Activated T-cell treated with anti-CD3 and anti-CD28 coated beads for 4 hours (primary cell): ENCODE data around the gene SLC29A1.

Experiments used
- DNase-seq: peaks from one replicate; pipeline ENCODE4 v3.0.0-alpha.2; 2020

The SLC29A1 gene

GRCh38 chr6:44237813-44238433 lies 14.5 kb downstream of the SLC29A1 start:
- DNase-seq: peak; percentile 74

DNA sequence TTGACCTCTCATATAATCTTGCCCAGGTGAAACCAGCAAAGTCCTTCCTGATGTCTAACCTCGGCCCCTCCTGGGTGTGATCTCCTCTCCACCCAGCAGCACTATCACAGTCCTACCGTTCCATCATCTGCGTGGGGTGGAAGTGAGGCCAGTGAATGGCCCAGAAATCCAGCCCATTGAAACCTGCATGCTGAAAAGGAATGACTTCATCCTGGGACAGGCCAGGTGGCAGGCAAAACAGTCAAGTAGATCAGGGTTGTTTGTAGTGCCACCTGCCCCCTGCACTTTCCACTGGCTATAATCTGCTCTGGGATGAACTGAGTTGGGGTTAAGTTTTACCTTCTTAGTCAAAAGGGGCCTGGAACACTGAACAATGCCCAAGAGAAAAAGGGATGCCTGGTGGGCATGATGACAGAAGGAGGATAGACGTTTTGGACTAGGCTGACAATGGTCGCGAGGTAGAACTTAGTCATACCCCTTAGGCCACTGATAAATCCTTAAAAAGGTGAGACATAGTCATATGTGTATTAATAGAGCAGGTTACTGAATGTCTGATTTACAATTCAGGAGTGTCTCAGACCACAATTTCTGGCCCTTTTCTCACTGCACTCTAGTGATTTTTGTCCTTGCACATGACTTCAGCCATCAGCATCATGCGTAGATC lies 15.4 kb downstream of the SLC29A1 start:
- no peak for DNase-seq

DNA sequence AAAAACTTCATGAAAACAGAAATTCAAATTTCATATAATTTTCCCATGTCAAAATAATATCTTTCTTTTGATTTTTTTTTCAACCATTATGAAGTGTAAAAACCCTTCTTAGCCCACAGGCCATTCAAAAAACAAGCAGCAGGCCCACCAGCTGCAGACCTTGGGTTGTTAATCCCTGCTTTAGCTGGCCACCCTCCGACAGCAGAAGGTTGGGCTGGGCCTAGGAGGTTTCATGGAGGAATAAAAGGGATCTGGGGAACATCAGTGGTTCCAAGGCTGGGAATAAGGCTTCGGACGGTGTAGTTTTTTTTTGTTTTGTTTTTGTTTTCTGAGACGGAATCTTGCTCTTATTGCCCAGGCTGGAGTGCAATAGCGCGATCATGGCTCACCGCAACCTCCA lies 19.9 kb downstream of the SLC29A1 start:
- DNase-seq: no peak

DNA sequence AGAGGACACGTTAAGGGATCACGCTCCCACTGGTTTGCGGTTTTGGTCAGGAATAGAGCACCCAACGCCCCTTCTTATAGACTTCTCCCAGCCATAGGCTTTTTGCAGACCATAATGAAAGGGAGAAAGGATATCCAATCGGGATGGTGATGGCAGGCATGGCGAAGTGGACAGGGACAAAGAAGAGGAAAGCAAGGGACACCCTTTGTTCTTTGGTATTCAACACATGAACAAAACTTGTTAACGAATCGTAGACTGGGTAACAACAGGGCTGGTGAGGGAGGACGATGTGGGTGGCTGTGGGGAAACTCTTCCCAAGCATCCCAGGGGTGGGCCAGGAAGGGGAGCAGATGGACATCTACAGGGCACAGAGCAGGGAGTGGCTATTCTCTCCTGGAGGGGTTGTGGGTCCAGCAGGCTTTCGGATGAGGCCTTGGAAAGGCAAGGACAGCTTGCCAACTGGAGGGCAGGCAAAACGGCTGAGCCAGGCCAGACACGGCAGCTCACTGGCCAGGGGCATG lies 22.1 kb downstream of the SLC29A1 start:
- no peak for DNase-seq

DNA sequence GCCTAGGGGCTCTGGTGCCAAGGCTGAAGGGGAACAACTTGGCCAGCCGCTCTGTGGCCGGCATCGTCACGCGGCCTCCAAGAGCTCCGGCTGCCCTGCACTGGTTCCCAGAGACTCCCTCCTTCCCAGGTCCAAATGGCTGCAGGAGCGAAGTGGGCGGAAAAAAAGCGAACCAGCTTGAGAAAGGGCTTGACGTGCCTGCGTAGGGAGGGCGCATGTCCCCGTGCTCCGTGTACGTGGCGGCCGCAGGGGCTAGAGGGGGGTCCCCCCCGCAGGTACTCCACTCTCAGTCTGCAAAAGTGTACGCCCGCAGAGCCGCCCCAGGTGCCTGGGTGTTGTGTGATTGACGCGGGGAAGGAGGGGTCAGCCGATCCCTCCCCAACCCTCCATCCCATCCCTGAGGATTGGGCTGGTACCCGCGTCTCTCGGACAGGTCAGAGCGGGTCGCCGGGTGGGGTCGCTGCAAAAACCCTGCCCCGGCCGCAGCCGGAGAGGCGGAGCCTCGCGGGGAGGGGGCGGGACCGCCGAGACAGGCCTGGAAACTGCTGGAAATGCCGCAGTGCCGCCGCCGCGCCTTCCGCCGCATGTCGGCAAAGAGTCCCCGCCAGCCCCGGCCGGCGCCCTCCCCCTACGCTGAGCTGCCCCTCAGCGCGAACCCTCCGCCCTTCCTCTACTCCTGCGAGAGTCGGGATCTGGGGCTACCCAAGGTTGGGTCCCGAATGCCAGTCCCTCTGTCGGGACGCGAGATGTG lies 22.7 kb downstream of the SLC29A1 start:
- DNase-seq: peak; percentile 79

GRCh38 chr6:44246663-44247337 lies 23.4 kb downstream of the SLC29A1 start, which contains the start of gene HSP90AB1:
TSS of gene HSP90AB1 (plus strand) at chr6:44247101. CDS start at chr6:44248630, 1,529 bp downstream.
- peak; percentile 97 for DNase-seq

DNA sequence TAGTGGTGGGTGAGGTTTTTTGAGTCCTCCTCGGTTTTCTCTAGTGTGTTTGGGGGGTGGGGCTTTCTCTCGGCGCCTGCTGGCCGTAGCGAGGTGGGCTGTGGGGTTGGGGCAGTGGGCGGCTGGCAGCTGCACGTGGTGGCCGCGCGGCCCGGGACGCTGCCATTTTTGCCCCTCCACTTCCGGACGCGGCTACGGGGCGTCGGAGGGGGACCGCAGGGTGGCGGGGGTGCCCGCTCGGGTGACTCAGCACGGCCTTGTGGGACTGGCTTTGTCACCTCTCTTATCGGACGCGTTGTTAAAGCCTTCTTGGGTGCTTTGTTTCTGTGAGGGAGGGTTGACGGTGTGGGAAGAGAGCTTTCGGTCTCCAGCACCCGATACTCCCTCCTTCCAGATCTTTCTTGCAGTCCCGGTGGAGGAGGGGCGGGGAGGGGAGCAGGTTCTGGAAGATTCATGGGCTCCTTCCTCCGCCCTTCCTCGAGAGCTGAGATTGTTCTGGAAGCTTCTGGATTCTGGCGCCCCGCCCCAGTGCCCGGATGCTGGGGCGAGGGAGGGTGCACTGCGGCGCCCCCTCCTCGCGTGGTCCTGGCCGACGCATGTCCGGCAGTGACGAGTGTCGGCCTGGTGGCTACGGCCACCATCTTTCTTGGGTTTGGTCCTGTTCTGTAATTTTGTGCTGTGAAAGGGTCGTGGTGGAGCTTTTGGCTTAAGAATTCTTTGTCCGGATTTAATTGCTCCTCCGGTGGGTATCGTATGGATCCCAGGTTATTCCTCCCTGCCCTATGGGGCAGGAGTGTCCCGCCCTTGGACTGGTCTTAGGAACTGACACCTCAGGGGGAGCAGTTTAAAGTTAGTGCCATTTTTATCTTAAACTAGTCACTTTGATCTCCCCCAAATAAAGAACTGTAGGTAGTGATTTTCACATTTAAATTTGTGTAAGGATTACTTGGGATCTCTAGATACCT lies 24.2 kb downstream of the SLC29A1 start:
- peak; percentile 87 for DNase-seq

- no peak for DNase-seq
Observed at GRCh38 chr6:44248579-44248978, 25.2 kb downstream of the SLC29A1 start.

GRCh38 chr6:44249082-44249748 lies 25.8 kb downstream of the SLC29A1 start:
- DNase-seq: no peak

DNA sequence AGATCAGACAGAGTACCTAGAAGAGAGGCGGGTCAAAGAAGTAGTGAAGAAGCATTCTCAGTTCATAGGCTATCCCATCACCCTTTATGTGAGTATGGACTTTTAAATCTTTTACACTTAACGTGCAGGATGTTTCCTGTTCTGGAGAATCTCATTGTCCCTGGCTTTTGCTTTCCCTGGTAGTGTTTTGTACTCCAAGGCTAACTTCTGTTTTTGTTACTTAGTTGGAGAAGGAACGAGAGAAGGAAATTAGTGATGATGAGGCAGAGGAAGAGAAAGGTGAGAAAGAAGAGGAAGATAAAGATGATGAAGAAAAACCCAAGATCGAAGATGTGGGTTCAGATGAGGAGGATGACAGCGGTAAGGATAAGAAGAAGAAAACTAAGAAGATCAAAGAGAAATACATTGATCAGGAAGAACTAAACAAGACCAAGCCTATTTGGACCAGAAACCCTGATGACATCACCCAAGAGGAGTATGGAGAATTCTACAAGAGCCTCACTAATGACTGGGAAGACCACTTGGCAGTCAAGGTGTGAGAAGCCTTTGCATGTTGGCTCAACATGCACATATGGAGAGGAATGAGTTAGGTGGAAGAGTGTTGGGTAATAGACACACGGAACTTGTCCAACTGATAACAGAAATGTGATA lies 26.8 kb downstream of the SLC29A1 start:
- DNase-seq: no peak

GRCh38 chr6:44250718-44251123 lies 27.3 kb downstream of the SLC29A1 start:
- no peak for DNase-seq

- DNase-seq: no peak
Observed at GRCh38 chr6:44251576-44252524, 28.5 kb downstream of the SLC29A1 start.

GRCh38 chr6:44253307-44254101 lies 30.1 kb downstream of the SLC29A1 start:
- DNase-seq: no peak

DNA sequence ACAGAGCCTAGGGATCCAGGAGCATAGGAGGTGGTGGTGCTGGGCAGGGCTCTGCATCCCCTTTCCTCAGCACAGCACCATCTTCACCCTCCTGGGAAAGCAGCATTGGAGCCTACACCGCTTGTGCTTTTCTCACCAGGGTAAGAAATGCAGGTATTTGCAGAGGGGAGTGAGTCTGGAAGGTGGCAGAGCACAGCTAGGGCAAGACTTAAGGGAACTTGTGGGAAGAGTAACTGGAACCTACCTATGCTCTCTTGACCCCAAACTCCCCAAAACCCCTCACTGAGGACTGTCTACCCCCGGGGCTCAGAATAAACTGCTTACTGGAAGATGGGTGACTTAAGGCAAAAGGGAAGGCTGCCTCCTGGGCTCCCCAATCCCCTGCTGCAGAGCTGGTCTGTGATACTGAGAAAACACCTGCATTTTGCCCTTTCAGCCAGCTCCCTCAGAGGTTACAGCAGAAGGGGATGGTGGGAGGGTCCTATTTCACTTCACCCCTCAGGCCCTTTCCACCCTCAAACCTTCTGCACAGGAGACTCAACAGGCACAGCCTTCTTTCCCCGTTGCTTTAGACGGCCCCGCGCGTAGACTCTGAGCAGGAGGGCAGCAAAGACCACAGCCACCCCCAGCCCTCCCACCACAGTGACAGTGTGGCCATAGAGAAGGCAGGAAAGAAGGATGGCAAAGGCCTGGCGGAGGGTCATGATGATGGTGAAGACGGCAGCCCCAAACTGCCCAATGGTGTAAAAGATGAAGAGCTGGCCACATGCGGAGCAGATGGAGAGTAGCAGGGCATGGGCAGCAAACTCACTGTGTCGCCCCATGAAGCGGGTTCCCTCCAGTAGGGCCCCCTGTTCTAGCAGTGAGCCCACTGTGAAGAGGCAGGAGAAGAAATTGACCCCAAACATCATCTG lies 31.1 kb downstream of the SLC29A1 start:
- no peak for DNase-seq

DNA sequence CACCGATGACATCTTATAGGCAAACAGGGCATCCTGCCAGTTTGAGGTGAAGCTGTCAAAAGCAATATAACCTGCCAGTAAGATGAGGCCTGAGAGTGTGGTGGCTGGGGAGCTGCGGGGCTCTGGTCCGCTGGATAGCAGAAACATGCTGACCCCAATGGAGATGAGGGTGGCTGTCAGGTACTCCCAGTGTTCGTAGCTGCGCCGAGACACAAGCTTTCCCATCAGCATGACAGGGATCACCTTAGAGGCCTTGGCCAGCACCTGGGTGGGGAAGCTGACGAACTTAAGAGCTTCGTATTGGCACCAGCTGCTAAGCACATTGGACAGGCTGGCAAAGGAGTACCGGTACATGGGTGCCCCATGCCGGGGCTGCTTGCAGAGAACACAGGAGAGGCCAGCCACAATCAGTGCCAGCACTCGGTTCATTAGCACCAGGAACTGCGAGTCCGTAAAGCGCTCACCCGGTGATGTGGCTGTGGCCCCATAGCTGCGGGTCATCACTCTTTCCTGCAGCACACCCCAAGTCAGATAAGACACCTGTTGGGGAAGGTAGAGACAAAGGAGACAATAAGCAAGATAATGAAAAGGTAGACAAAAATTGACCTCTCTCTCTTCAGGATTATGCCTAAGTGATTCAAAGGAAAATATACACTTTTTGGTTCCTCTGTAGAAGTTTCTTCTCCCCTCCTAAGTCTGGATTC lies 31.9 kb downstream of the SLC29A1 start:
- DNase-seq: no peak

GRCh38 chr6:44255871-44256774 lies 32.7 kb downstream of the SLC29A1 start:
- no peak for DNase-seq
